IMR-90 (cell line): ENCODE measurements around the gene CDH23. TPM values are rescaled to one million over a fixed set of nuclear protein-coding genes. Genes with fewer than 3 reads are reported as not detected.

Experiments
- ATAC-seq: fragments of 200-7000 bp; cut with Tn5 transposase; 2 replicates; pipeline ENCODE4 v1.9.1; 2020; ENCODE audit warnings: low read depth, mild to moderate bottlenecking, moderate library complexity
- BruUV-seq: library from RNA; stranded (reverse); fragments of 400-500 nt; replicated peaks from 2 replicates; lab custom pipeline; 2021; lab: Mats Ljungman, UMichigan
- CTCF ChIA-PET: fragments of 300-600 bp; formaldehyde crosslinking; extraction: SDS; loops from one replicate; lab custom pipeline; 2021; ENCODE audit warnings: antibody characterized with exemption; lab: Yijun Ruan, JAX
- POLR2A ChIA-PET: fragments of 300-600 bp; sonication (Branson Sonifier 250); formaldehyde crosslinking; loops from one replicate; lab custom pipeline; 2022; ENCODE audit warnings: antibody characterized with exemption; ENCODE audit not compliant: unreplicated experiment; lab: Charles Lee
- DNase-seq: peaks from one replicate; pipeline ENCODE4 v3.0.0; 2013
- H2AFZ ChIP-seq: replicated peaks from 2 replicates; pipeline ENCODE3; 2013; ENCODE audit warnings: low read length, mild to moderate bottlenecking; ENCODE audit not compliant: poor library complexity
- H2AK5ac ChIP-seq: 2 replicates; pipeline ENCODE4 v1.6.1; 2013; ENCODE audit warnings: low read depth, low read length, inconsistent platforms
- H2AK9ac ChIP-seq: replicated peaks from 2 replicates; pipeline ENCODE3; 2013; ENCODE audit warnings: mild to moderate bottlenecking, low read depth, low read length, moderate library complexity; ENCODE audit not compliant: poor library complexity
- H2BK120ac ChIP-seq: 2 replicates; pipeline ENCODE4 v1.6.1; 2013; ENCODE audit warnings: low read depth, low read length, inconsistent platforms
- H2BK15ac ChIP-seq: 3 replicates; pipeline ENCODE4 v1.6.1; 2013; ENCODE audit warnings: low read depth, low read length, inconsistent platforms
- H2BK20ac ChIP-seq: 2 replicates; pipeline ENCODE4 v1.6.1; 2013; ENCODE audit warnings: low read depth, mild to moderate bottlenecking, inconsistent platforms, low read length, moderate library complexity
- H2BK5ac ChIP-seq: 2 replicates; pipeline ENCODE4 v1.6.1; 2013; ENCODE audit warnings: mild to moderate bottlenecking, low read depth, low read length, inconsistent platforms; ENCODE audit not compliant: poor library complexity, severe bottlenecking
- H3K14ac ChIP-seq: replicated peaks from 2 replicates; pipeline ENCODE4 v1.6.1; 2013; ENCODE audit warnings: low read depth, low read length, inconsistent platforms
- H3K18ac ChIP-seq: 2 replicates; pipeline ENCODE4 v1.6.1; 2013; ENCODE audit warnings: low read depth, low read length, control low read depth
- H3K23ac ChIP-seq: 2 replicates; pipeline ENCODE4 v1.6.1; 2013; ENCODE audit warnings: low read depth, low read length, inconsistent platforms
- H3K27ac ChIP-seq: 2 replicates; pipeline ENCODE4 v1.5.1; 2013; ENCODE audit warnings: mild to moderate bottlenecking, control low read depth, low read length; ENCODE audit not compliant: insufficient read depth
- H3K27me3 ChIP-seq: 2 replicates; pipeline ENCODE4 v1.6.1; 2013; ENCODE audit warnings: low read length; ENCODE audit not compliant: control insufficient read depth, insufficient read depth
- H3K36me3 ChIP-seq: 2 replicates; pipeline ENCODE4 v1.6.1; 2013; ENCODE audit warnings: low read length, mixed read lengths; ENCODE audit not compliant: control insufficient read depth, insufficient read depth
- H3K4ac ChIP-seq: 2 replicates; pipeline ENCODE4 v1.6.1; 2013; ENCODE audit warnings: low read depth, low read length, inconsistent platforms
- H3K4me1 ChIP-seq: 2 replicates; pipeline ENCODE4 v1.6.1; 2013; ENCODE audit warnings: low read length, mixed read lengths; ENCODE audit not compliant: control insufficient read depth, insufficient read depth
- H3K4me2 ChIP-seq: 2 replicates; pipeline ENCODE4 v1.6.1; 2013; ENCODE audit warnings: low read depth, mild to moderate bottlenecking, control low read depth, low read length, moderate library complexity
- H3K4me3 ChIP-seq: 2 replicates; pipeline ENCODE4 v1.5.1; 2013; ENCODE audit warnings: low read depth, mild to moderate bottlenecking, control low read depth, low read length, moderate library complexity; ENCODE audit not compliant: insufficient read depth
- H3K56ac ChIP-seq: 2 replicates; pipeline ENCODE4 v1.6.1; 2013; ENCODE audit warnings: low read length, inconsistent platforms; ENCODE audit not compliant: insufficient read depth; ENCODE audit errors: extremely low read depth
- H3K79me1 ChIP-seq, 2 experiments: 2 replicates each; pipeline ENCODE4 v1.6.1; 2013; ENCODE audit warnings: low read length in 2 of 2, inconsistent platforms in 1 of 2, low read depth in 1 of 2
- H3K9ac ChIP-seq: 2 replicates; pipeline ENCODE4 v1.6.1; 2013; ENCODE audit warnings: low read depth, low read length, control low read depth
- H3K9me1 ChIP-seq: 2 replicates; pipeline ENCODE4 v1.6.1; 2013; ENCODE audit warnings: low read length, inconsistent platforms; ENCODE audit not compliant: insufficient read depth
- H3K9me3 ChIP-seq: 2 replicates; pipeline ENCODE4 v1.6.1; 2013; ENCODE audit warnings: low read length; ENCODE audit not compliant: control insufficient read depth, insufficient read depth
- H4K20me1 ChIP-seq: 2 replicates; pipeline ENCODE4 v1.6.1; 2013; ENCODE audit warnings: low read length, inconsistent platforms; ENCODE audit not compliant: insufficient read depth
- H4K5ac ChIP-seq: 2 replicates; pipeline ENCODE4 v1.6.1; 2013; ENCODE audit warnings: mild to moderate bottlenecking, low read depth, low read length, control low read depth
- H4K8ac ChIP-seq, 2 experiments: 2 replicates each; pipeline ENCODE4 v1.6.1; 2013; ENCODE audit warnings: low read depth in 2 of 2, low read length in 2 of 2, control low read depth in 1 of 2, inconsistent platforms in 1 of 2
- H4K91ac ChIP-seq: 2 replicates; pipeline ENCODE4 v1.6.1; 2013; ENCODE audit warnings: low read depth, low read length, inconsistent platforms; ENCODE audit not compliant: insufficient read depth
- BHLHE40 ChIP-seq: fragments of 150-350 bp; IDR thresholded peaks from 2 replicates; pipeline ENCODE4 v1.6.1; 2016; ENCODE audit warnings: mild to moderate bottlenecking, low read depth, low read length
- CEBPB ChIP-seq: IDR thresholded peaks from 2 replicates; pipeline ENCODE4 v1.6.1; 2012; ENCODE audit warnings: low read depth, low read length, improper control_type of control experiment
- CHD1 ChIP-seq: IDR thresholded peaks from 2 replicates; pipeline ENCODE4 v1.6.1; 2012; ENCODE audit warnings: low read depth, low read length, improper control_type of control experiment
- FOS ChIP-seq: fragments of 150-350 bp; IDR thresholded peaks from 2 replicates; pipeline ENCODE4 v1.6.1; 2016; ENCODE audit warnings: low read depth, low read length
- MAZ ChIP-seq: IDR thresholded peaks from 2 replicates; pipeline ENCODE4 v1.6.1; 2012; ENCODE audit warnings: low read depth, mild to moderate bottlenecking, low read length, improper control_type of control experiment, moderate library complexity, borderline replicate concordance
- NFE2L2 ChIP-seq: fragments of 150-350 bp; IDR thresholded peaks from 2 replicates; pipeline ENCODE4 v1.6.1; 2016; ENCODE audit warnings: low read depth, mild to moderate bottlenecking, low read length
- RAD21 ChIP-seq: IDR thresholded peaks from 2 replicates; pipeline ENCODE4 v1.6.1; 2012; ENCODE audit warnings: low read length, improper control_type of control experiment
- RCOR1 ChIP-seq: IDR thresholded peaks from 2 replicates; pipeline ENCODE4 v1.6.1; 2012; ENCODE audit warnings: mild to moderate bottlenecking, low read length, improper control_type of control experiment; ENCODE audit not compliant: insufficient replicate concordance
- RFX5 ChIP-seq: IDR thresholded peaks from 2 replicates; pipeline ENCODE4 v1.8.0; 2012; ENCODE audit warnings: low read depth, mild to moderate bottlenecking, low read length, moderate library complexity
- SMC3 ChIP-seq: fragments of 150-350 bp; IDR thresholded peaks from 2 replicates; pipeline ENCODE4 v1.6.1; 2016; ENCODE audit warnings: low read depth, mild to moderate bottlenecking, antibody characterized with exemption, low read length, moderate library complexity
- WGBS, 2 experiments: methylation state at CpG; one replicate each; pipeline versions ENCODE4 v1.1.5 to v1.1.7; 2013; ENCODE audit warnings: missing lambda C conversion rate in 2 of 2; ENCODE audit not compliant: insufficient read length in 1 of 2; ENCODE audit errors: extremely low coverage in 2 of 2; 5-methylcytosine and 5-hydroxymethylcytosine counted together
- dilution Hi-C: fragments of 300-500 bp; cut with HindIII; formaldehyde crosslinking; loops from one replicate; pipeline ENCODE4 v1.14.3; 2018; ENCODE audit warnings: low sequenced_read_pairs; ENCODE audit not compliant: unreplicated experiment
- in situ Hi-C: fragments of 300-500 bp; cut with MboI; formaldehyde crosslinking; loops from 3 replicates; pipeline ENCODE4 v1.14.3; 2019; ENCODE audit warnings: low sequenced_read_pairs, inconsistent platforms, mixed read lengths
- intact Hi-C: fragments of 100-400 bp; cut with micrococcal nuclease; formaldehyde crosslinking; loops from 2 replicates; pipeline ENCODE4 v1.10.0; 2022
- polyA plus RNA-seq, 3 experiments: library from polyadenylated mRNA; depleted of rRNA; stranded (reverse); fragments of >200 nt; gene quantifications; 2 replicates each; pipeline ENCODE4 v1.2.3, GENCODE V29; 2012; ENCODE audit warnings: low replicate concordance in 1 of 3
- total RNA-seq: library from RNA; depleted of rRNA; stranded (reverse); fragments of >200 nt; gene quantifications from 2 replicates; pipeline ENCODE4 v1.2.3, GENCODE V29; 2012
- TF ChIP-seq, protein P1 (sequence below): conservative IDR thresholded peaks from 2 replicates; pipeline ENCODE4 v1.5.1; 2012; ENCODE audit warnings: mild to moderate bottlenecking, low read depth, low read length, improper control_type of control experiment
- TF ChIP-seq, protein P2 (sequence below): fragments of 150-350 bp; IDR thresholded peaks from 2 replicates; pipeline ENCODE4 v1.6.1; 2016; ENCODE audit warnings: low read depth, mild to moderate bottlenecking, low read length, moderate library complexity, borderline replicate concordance

CDH23 gene
- total and polyA plus RNA-seq, 2 of the 4 experiments (the other 2 are of a cell fraction): under 0.01 to 0.03 TPM

DNA sequence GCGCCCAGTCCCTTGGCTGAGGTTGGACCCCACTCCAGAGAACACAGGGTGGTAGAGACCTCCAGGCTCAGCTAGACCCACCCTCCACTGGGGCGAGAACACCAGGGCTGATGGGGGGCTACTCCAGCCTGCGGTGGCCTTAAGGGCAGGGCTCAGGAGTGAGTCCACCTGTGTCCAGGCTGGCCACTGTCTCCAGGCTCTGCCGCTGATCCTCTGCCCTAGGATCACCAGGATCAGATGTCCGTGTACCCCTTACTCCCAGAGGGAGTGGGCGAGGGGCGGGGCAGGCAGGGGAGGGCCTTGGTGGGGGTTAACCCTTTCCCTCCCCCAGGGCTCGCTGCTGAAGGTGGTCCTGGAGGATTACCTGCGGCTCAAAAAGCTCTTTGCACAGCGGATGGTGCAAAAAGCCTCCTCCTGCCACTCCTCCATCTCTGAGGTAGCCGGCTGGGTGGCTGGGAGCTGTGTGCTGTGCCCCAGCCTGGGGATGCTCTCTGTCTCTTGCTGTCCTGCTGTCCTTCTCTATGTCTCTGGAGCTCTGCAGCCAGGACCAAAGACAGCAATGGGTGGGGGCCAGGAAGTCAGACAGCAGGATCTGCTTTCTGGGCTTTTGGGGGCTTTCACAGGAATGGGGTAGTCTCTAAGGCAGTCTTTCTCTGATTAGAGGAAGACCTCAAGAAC, 416.3 kb downstream of the CDH23 start (continued):
- no peak for TF ChIP-seq RAD21

DNA sequence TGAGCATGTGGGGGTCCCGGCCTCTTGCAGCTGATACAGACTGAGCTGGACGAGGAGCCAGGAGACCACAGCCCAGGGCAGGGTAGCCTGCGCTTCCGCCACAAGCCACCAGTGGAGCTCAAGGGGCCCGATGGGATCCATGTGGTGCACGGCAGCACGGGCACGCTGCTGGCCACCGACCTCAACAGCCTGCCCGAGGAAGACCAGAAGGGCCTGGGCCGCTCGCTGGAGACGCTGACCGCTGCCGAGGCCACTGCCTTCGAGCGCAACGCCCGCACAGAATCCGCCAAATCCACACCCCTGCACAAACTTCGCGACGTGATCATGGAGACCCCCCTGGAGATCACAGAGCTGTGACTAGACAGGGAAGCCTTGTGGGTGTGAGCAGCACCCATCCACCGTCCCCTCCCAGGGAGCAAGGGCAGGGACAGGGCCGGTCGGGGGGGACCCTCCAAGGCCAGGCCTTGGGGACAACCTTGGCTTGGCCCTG, 418.2 kb downstream of the CDH23 start:
- Histone ChIP-seq H2AK9ac (no peak overlapping the region), H3K79me1 (no peaks in the 10 kb centered on the region), H3K18ac (no peak overlapping the region), H3K4me3 (no peak overlapping the region), H3K9me1 (no peaks in the 10 kb centered on the region), H3K4ac (no peak overlapping the region), H2BK20ac (no peak overlapping the region), H4K8ac (no peak overlapping the region), H2BK5ac (no peak overlapping the region), H3K4me1 (no peaks in the 10 kb centered on the region), H3K56ac (no peak overlapping the region), H2AFZ (no peak overlapping the region), H2BK120ac (no peak overlapping the region), H2BK15ac (no peak overlapping the region), H3K9me3 (no peaks in the 10 kb centered on the region), H3K23ac (no peak overlapping the region), H3K36me3 (peaks cover 44% of the 10 kb centered on the region), H3K9ac (no peak overlapping the region), H3K27ac (no peak overlapping the region), H3K4me2 (no peak overlapping the region), H4K91ac (no peak overlapping the region), H2AK5ac (no peak overlapping the region), H4K20me1 (peaks cover 22% of the 10 kb centered on the region), H3K27me3 (no peaks in the 10 kb centered on the region), H3K14ac (no peak overlapping the region), H4K5ac (no peak overlapping the region)
- no peak for DNase-seq
- POLR2A ChIA-PET: no interaction called here
- CTCF ChIA-PET: interaction anchor here (1.4 kb wide), 1 partner anchor 118 kb away, joined by 5 read pairs; no protein-coding TSS in a partner anchor
- dilution Hi-C loops (no loop called here), intact Hi-C loops (loop anchor here (5.0 kb wide), 2 partner anchors 103 to 118 kb away; no protein-coding TSS in a partner anchor), in situ Hi-C loops (loop anchor here (10.0 kb wide), 2 partner anchors 430 to 500 kb away; partner anchors contain the start of gene SLC29A3)
- no peak for ATAC-seq
- BruUV-seq: no TSS peak
- WGBS, 2 experiments: 88% methylated on average over 11 of the region's 26 CpGs; no CpG with 5 or more reads in 1 of the 2 experiments
- TF ChIP-seq RFX5 (no peak), FOS (no peak), RCOR1 (no peak), BHLHE40 (no peak), NFE2L2 (no peak), SMC3 (no peak), CEBPB (no peak), MAZ (no peak), RAD21 (no peak), CHD1 (no peak)
- TF ChIP-seq, protein P1, sequence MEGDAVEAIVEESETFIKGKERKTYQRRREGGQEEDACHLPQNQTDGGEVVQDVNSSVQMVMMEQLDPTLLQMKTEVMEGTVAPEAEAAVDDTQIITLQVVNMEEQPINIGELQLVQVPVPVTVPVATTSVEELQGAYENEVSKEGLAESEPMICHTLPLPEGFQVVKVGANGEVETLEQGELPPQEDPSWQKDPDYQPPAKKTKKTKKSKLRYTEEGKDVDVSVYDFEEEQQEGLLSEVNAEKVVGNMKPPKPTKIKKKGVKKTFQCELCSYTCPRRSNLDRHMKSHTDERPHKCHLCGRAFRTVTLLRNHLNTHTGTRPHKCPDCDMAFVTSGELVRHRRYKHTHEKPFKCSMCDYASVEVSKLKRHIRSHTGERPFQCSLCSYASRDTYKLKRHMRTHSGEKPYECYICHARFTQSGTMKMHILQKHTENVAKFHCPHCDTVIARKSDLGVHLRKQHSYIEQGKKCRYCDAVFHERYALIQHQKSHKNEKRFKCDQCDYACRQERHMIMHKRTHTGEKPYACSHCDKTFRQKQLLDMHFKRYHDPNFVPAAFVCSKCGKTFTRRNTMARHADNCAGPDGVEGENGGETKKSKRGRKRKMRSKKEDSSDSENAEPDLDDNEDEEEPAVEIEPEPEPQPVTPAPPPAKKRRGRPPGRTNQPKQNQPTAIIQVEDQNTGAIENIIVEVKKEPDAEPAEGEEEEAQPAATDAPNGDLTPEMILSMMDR: no peak
- TF ChIP-seq, protein P2, sequence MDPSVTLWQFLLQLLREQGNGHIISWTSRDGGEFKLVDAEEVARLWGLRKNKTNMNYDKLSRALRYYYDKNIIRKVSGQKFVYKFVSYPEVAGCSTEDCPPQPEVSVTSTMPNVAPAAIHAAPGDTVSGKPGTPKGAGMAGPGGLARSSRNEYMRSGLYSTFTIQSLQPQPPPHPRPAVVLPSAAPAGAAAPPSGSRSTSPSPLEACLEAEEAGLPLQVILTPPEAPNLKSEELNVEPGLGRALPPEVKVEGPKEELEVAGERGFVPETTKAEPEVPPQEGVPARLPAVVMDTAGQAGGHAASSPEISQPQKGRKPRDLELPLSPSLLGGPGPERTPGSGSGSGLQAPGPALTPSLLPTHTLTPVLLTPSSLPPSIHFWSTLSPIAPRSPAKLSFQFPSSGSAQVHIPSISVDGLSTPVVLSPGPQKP: no peak
